Immature natural killer cell (primary cell): ENCODE results near the gene CHTF8. TPM values are rescaled to one million over a fixed set of nuclear protein-coding genes. Genes with fewer than 3 reads are reported as not detected.

Source experiments
- DNase-seq, 3 donors: peaks; one replicate each; pipeline ENCODE4 v3.0.0; 2022; ENCODE audit warnings: mixed read lengths in 1 of 3
- H3K27ac Mint-ChIP-seq, 6 donors: one replicate each; pipeline ENCODE4 v1.8.0; 2020; ENCODE audit warnings: mixed read lengths in 6 of 6, mild to moderate bottlenecking in 5 of 6, inconsistent platforms in 4 of 6, moderate library complexity in 3 of 6
- H3K27me3 Mint-ChIP-seq, 3 donors: one replicate each; pipeline ENCODE4 v1.8.0; 2020 to 2021; ENCODE audit warnings: low read depth in 3 of 3, mild to moderate bottlenecking in 3 of 3, mixed read lengths in 3 of 3, moderate library complexity in 3 of 3, inconsistent platforms in 1 of 3
- H3K36me3 Mint-ChIP-seq, 3 donors: one replicate each; pipeline ENCODE4 v1.8.0; 2020; ENCODE audit warnings: mixed read lengths in 3 of 3, inconsistent platforms in 2 of 3, mild to moderate bottlenecking in 2 of 3
- H3K4me1 Mint-ChIP-seq, 2 donors: one replicate each; pipeline ENCODE4 v1.8.0; 2020; ENCODE audit warnings: inconsistent platforms in 2 of 2, mild to moderate bottlenecking in 2 of 2, mixed read lengths in 2 of 2, moderate library complexity in 1 of 2
- H3K4me3 Mint-ChIP-seq, 5 donors: one replicate each; pipeline ENCODE4 v1.8.0; 2020; ENCODE audit warnings: mild to moderate bottlenecking in 5 of 5, mixed read lengths in 5 of 5, inconsistent platforms in 3 of 5, moderate library complexity in 3 of 5
- H3K9me3 Mint-ChIP-seq, 6 donors: one replicate each; pipeline ENCODE4 v1.8.0; 2020; ENCODE audit warnings: mild to moderate bottlenecking in 6 of 6, mixed read lengths in 6 of 6, inconsistent platforms in 4 of 6, moderate library complexity in 3 of 6
- polyA plus RNA-seq, 3 donors: library from polyadenylated mRNA; unstranded; fragments of 300-500 nt; fragmentation: Illumina TruSeq; gene quantifications; one replicate each; pipeline ENCODE4 v1.2.3, GENCODE V29; 2021

Gene CHTF8
- polyA plus RNA-seq, 3 donors from 2014 or later: 134 to 160 (median 150) TPM

- H3K36me3 Mint-ChIP-seq: peaks cover 6 to 20% (median 12%) of the 10 kb centered on the region in 3 donors
- DNase-seq: no peak
- peak overlapping the region in 2 of 6 donors; percentile 2 to 26 for H3K27ac Mint-ChIP-seq
Measured at GRCh38 chr16:69114976-69115355, 17.4 kb downstream of the CHTF8 start.

GRCh38 chr16:69114346-69114975, 17.9 kb downstream of the CHTF8 start:
- H3K4me1 Mint-ChIP-seq: peaks cover 0 to 5% of the 10 kb centered on the region in 2 donors
- H3K27ac Mint-ChIP-seq: peak overlapping the region in 2 of 6 donors; percentile 2 to 26
- peaks cover 9 to 23% (median 12%) of the 10 kb centered on the region in 3 donors for H3K36me3 Mint-ChIP-seq
- H3K27me3 Mint-ChIP-seq: peaks cover 0 to 5% (median 0%) of the 10 kb centered on the region in 3 donors
- no peak for DNase-seq
- H3K9me3 Mint-ChIP-seq: no peaks in the 10 kb centered on the region
- H3K4me3 Mint-ChIP-seq: no peak overlapping the region

More at GRCh38 chr16:69114976-69115355, 17.4 kb downstream of the CHTF8 start:
- Mint-ChIP-seq H3K4me1 (peaks cover 0 to 5% of the 10 kb centered on the region in 2 donors), H3K9me3 (no peaks in the 10 kb centered on the region), H3K27me3 (peaks cover 0 to 5% (median 0%) of the 10 kb centered on the region in 3 donors), H3K4me3 (no peak overlapping the region)

- Mint-ChIP-seq H3K4me3 (no peak overlapping the region), H3K9me3 (no peaks in the 10 kb centered on the region), H3K4me1 (peaks cover 0 to 8% of the 10 kb centered on the region in 2 donors), H3K36me3 (peaks cover 12 to 25% (median 12%) of the 10 kb centered on the region in 3 donors), H3K27ac (no peak overlapping the region), H3K27me3 (peaks cover 0 to 8% (median 3%) of the 10 kb centered on the region in 3 donors)
- no peak for DNase-seq
Measured at GRCh38 chr16:69113216-69113615, 19.2 kb downstream of the CHTF8 start.

- peak in 2 of 3 donors; percentile 13 to 22 for DNase-seq
- peaks cover 0 to 13% (median 3%) of the 10 kb centered on the region in 3 donors for H3K27me3 Mint-ChIP-seq
- no peak overlapping the region for H3K27ac Mint-ChIP-seq
Measured at GRCh38 chr16:69112285-69113129, 19.9 kb downstream of the CHTF8 start.

GRCh38 chr16:69111876-69112230, 20.5 kb downstream of the CHTF8 start:
- no peak for DNase-seq
- peaks cover 7 to 12% of the 10 kb centered on the region in 2 donors for H3K4me1 Mint-ChIP-seq
- no peak overlapping the region for H3K27ac Mint-ChIP-seq
- no peaks in the 10 kb centered on the region for H3K9me3 Mint-ChIP-seq
- peaks cover 3 to 16% (median 4%) of the 10 kb centered on the region in 3 donors for H3K27me3 Mint-ChIP-seq
- H3K4me3 Mint-ChIP-seq: no peak overlapping the region
- H3K36me3 Mint-ChIP-seq: peaks cover 8 to 18% (median 12%) of the 10 kb centered on the region in 3 donors

More at GRCh38 chr16:69112285-69113129, 19.9 kb downstream of the CHTF8 start:
- peaks cover 8 to 18% (median 12%) of the 10 kb centered on the region in 3 donors for H3K36me3 Mint-ChIP-seq
- peaks cover 2 to 12% of the 10 kb centered on the region in 2 donors for H3K4me1 Mint-ChIP-seq
- no peaks in the 10 kb centered on the region for H3K9me3 Mint-ChIP-seq
- no peak overlapping the region for H3K4me3 Mint-ChIP-seq

GRCh38 chr16:69111216-69111875, 21.0 kb downstream of the CHTF8 start:
- Mint-ChIP-seq H3K36me3 (peaks cover 8 to 18% (median 12%) of the 10 kb centered on the region in 3 donors), H3K27me3 (peaks cover 3 to 16% (median 4%) of the 10 kb centered on the region in 3 donors), H3K9me3 (no peaks in the 10 kb centered on the region)

GRCh38 chr16:69110406-69110805, 22.0 kb downstream of the CHTF8 start:
- Mint-ChIP-seq H3K9me3 (no peaks in the 10 kb centered on the region), H3K4me1 (peaks cover 13 to 16% of the 10 kb centered on the region in 2 donors), H3K27me3 (peaks cover 6 to 18% (median 7%) of the 10 kb centered on the region in 3 donors), H3K27ac (peak overlapping the region in 1 of 6 donors; percentile 40), H3K36me3 (peaks cover 8 to 15% (median 14%) of the 10 kb centered on the region in 3 donors), H3K4me3 (no peak overlapping the region)
- DNase-seq: no peak

More at GRCh38 chr16:69111216-69111875, 21.0 kb downstream of the CHTF8 start:
- DNase-seq: no peak
- Mint-ChIP-seq H3K27ac (no peak overlapping the region), H3K4me1 (peaks cover 9 to 12% of the 10 kb centered on the region in 2 donors), H3K4me3 (no peak overlapping the region)

- no peak for DNase-seq
- Mint-ChIP-seq H3K27ac (no peak overlapping the region), H3K36me3 (peaks cover 5 to 16% (median 12%) of the 10 kb centered on the region in 3 donors), H3K4me3 (no peak overlapping the region), H3K27me3 (peaks cover 6 to 21% (median 8%) of the 10 kb centered on the region in 3 donors), H3K4me1 (peaks cover 15 to 17% of the 10 kb centered on the region in 2 donors), H3K9me3 (peaks cover 0 to under 1% (median 0%) of the 10 kb centered on the region in 6 donors)
Measured at GRCh38 chr16:69109486-69110270, 22.7 kb downstream of the CHTF8 start.

- H3K4me3 Mint-ChIP-seq: peak overlapping the region in 1 of 5 donors; percentile 20
Measured at GRCh38 chr16:69108905-69109252, 23.5 kb downstream of the CHTF8 start.

GRCh38 chr16:69108064-69108904, 24.1 kb downstream of the CHTF8 start:
- peaks cover 7 to 22% (median 16%) of the 10 kb centered on the region in 3 donors for H3K27me3 Mint-ChIP-seq
- no peak overlapping the region for H3K27ac Mint-ChIP-seq
- peak overlapping the region in 4 of 5 donors; percentile 35 to 57 (median 50) for H3K4me3 Mint-ChIP-seq
- peaks cover 12 to 18% of the 10 kb centered on the region in 2 donors for H3K4me1 Mint-ChIP-seq
- no peak for DNase-seq
- H3K36me3 Mint-ChIP-seq: peaks cover 4 to 16% (median 10%) of the 10 kb centered on the region in 3 donors
- peaks cover 0 to 3% (median 0%) of the 10 kb centered on the region in 6 donors for H3K9me3 Mint-ChIP-seq

More at GRCh38 chr16:69108905-69109252, 23.5 kb downstream of the CHTF8 start:
- H3K9me3 Mint-ChIP-seq: peaks cover 0 to 1% (median 0%) of the 10 kb centered on the region in 6 donors
- peaks cover 12 to 18% of the 10 kb centered on the region in 2 donors for H3K4me1 Mint-ChIP-seq
- H3K27me3 Mint-ChIP-seq: peaks cover 7 to 22% (median 11%) of the 10 kb centered on the region in 3 donors
- H3K27ac Mint-ChIP-seq: no peak overlapping the region
- peaks cover 4 to 16% (median 10%) of the 10 kb centered on the region in 3 donors for H3K36me3 Mint-ChIP-seq
- no peak for DNase-seq

- peaks cover 12 to 18% of the 10 kb centered on the region in 2 donors for H3K4me1 Mint-ChIP-seq
- no peak for DNase-seq
- peak overlapping the region; percentile 45 to 63 (median 57) for H3K4me3 Mint-ChIP-seq
- H3K9me3 Mint-ChIP-seq: peaks cover 0 to 3% (median 0%) of the 10 kb centered on the region in 6 donors
- no peak overlapping the region for H3K27ac Mint-ChIP-seq
- H3K36me3 Mint-ChIP-seq: peaks cover 4 to 16% (median 10%) of the 10 kb centered on the region in 3 donors
- H3K27me3 Mint-ChIP-seq: peaks cover 9 to 22% (median 16%) of the 10 kb centered on the region in 3 donors
Measured at GRCh38 chr16:69107316-69107962, 24.9 kb downstream of the CHTF8 start.
